Skeletal muscle satellite cell (primary cell): Measurements from ENCODE around the gene GADL1.

ENCODE experiments used
- H3K27me3 ChIP-seq: 2 replicates; pipeline ENCODE4 v1.7.0; 2013; ENCODE audit warnings: low read length; ENCODE audit not compliant: control insufficient read depth, insufficient read depth
- H3K36me3 ChIP-seq: 2 replicates; pipeline ENCODE4 v1.7.0; 2013; ENCODE audit warnings: mild to moderate bottlenecking, control low read depth, low read length; ENCODE audit not compliant: insufficient read depth
- H3K4me1 ChIP-seq: 2 replicates; pipeline ENCODE4 v1.7.0; 2013; ENCODE audit warnings: low read length; ENCODE audit not compliant: control insufficient read depth, insufficient read depth
- H3K4me2 ChIP-seq: 2 replicates; pipeline ENCODE4 v1.7.0; 2013; ENCODE audit warnings: mild to moderate bottlenecking, low read length
- H3K4me3 ChIP-seq: 2 replicates; pipeline ENCODE4 v1.7.0; 2013; ENCODE audit warnings: low read length
- H3K9ac ChIP-seq: 2 replicates; pipeline ENCODE4 v1.7.0; 2013; ENCODE audit warnings: mild to moderate bottlenecking, low read depth, low read length, moderate library complexity
- H3K9me3 ChIP-seq: replicated peaks from 2 replicates; pipeline ENCODE4 v1.7.0; 2013; ENCODE audit warnings: mild to moderate bottlenecking, control low read depth, low read length

The GADL1 gene

DNA sequence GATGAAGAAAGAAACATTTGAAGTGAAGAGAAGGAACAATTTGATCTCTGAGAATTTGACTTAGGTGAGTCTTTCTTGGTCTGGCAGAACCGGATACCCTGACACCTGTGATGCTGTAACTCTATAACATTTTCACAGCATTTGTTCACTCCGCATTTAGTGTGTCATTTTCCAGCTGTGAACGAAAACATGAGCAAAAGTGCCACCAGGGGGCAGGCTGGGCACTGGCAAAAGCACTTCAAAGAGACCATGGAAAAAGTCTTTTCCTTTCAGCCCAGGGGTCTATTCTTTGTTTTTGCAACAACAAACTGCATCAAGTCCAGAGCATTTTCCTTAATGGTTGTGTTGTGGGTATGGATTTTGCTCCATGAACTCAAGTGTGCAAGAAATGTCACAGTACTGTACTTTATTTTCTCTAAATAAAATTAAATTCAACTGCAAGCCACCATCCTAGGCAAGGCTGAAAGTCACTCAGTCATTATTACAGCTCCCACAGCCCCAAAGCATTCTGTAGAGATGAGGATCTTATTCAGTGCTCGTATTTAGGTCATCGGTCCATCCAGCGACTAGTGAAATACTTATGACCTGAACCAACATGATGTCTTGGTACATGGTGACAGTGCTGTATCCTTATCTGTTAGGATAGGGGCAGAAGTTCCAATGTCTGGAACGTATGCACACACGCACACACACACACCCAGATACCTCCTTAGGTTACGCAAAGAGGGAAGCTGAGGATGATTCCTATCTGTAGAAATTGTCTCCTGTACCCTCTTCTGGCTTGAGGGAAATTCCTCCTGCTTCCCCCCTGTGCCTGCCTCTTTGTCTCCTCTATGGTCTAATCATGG, 125.5 kb downstream of the GADL1 start:
- Histone ChIP-seq H3K4me1 (peaks cover 16% of the 10 kb centered on the region), H3K9ac (no peak overlapping the region), H3K27me3 (no peaks in the 10 kb centered on the region), H3K36me3 (no peaks in the 10 kb centered on the region), H3K9me3 (no peaks in the 10 kb centered on the region), H3K4me2 (no peak overlapping the region), H3K4me3 (no peak overlapping the region)

- H3K9ac ChIP-seq: no peak overlapping the region
- no peak overlapping the region for H3K4me3 ChIP-seq
- peaks cover 16% of the 10 kb centered on the region for H3K4me1 ChIP-seq
- no peaks in the 10 kb centered on the region for H3K27me3 ChIP-seq
- H3K36me3 ChIP-seq: no peaks in the 10 kb centered on the region
- no peaks in the 10 kb centered on the region for H3K9me3 ChIP-seq
- no peak overlapping the region for H3K4me2 ChIP-seq
Observed at GRCh38 chr3:30768046-30768445, 126.4 kb downstream of the GADL1 start.

DNA sequence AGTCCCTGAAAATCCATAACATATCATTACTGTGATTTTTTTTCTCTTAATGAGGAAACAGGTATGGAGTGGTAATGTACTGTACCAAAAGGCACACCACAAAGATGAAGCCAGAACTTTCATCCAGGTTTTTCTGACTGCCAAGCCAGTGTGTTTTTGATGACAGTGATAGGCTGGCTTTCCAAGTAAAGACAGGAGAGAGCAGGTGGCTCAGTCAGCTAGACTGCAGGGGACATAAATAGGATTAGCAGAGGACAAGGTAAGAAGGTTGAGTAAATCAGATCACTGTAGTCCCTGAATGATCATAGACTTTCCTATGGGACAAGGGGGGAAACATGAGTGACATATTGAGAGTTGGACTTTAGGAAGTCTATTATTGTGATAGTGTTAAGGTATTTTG, 127.9 kb downstream of the GADL1 start:
- H3K27me3 ChIP-seq: no peaks in the 10 kb centered on the region
- H3K4me2 ChIP-seq: no peak overlapping the region
- H3K4me1 ChIP-seq: peaks cover 16% of the 10 kb centered on the region
- no peaks in the 10 kb centered on the region for H3K36me3 ChIP-seq
- no peak overlapping the region for H3K9ac ChIP-seq
- H3K4me3 ChIP-seq: no peak overlapping the region
- no peaks in the 10 kb centered on the region for H3K9me3 ChIP-seq

- H3K4me2 ChIP-seq: no peak overlapping the region
- no peak overlapping the region for H3K9ac ChIP-seq
- H3K9me3 ChIP-seq: no peaks in the 10 kb centered on the region
- H3K4me3 ChIP-seq: no peak overlapping the region
- H3K27me3 ChIP-seq: no peaks in the 10 kb centered on the region
- no peaks in the 10 kb centered on the region for H3K36me3 ChIP-seq
- H3K4me1 ChIP-seq: peaks cover 3% of the 10 kb centered on the region
Observed at GRCh38 chr3:30764891-30765290, 129.6 kb downstream of the GADL1 start.

- Histone ChIP-seq H3K4me1 (no peaks in the 10 kb centered on the region), H3K9ac (no peak overlapping the region), H3K36me3 (no peaks in the 10 kb centered on the region), H3K4me2 (no peak overlapping the region), H3K27me3 (no peaks in the 10 kb centered on the region), H3K9me3 (no peaks in the 10 kb centered on the region), H3K4me3 (no peak overlapping the region)
Observed at GRCh38 chr3:30764281-30764680, 130.2 kb downstream of the GADL1 start.

DNA sequence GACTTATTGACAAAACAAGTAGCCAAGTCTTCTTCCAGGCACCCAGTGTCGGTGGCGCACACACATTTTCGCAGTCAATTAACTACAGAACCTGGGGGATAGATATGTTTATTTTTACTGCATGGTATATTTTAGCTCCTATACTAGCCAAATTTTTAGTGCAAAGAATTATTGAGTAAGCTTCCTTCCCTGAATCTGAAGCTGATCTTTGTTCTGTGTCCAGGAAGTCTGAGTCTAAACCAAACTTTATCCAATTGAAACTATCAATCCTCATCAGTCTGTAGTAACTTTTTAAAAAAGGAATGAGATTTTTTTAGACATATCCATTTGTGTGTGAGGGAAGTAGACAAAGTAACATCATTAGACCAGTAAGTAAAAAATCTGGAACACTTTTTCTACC, 133.1 kb downstream of the GADL1 start:
- Histone ChIP-seq H3K4me2 (no peak overlapping the region), H3K9ac (no peak overlapping the region), H3K4me3 (no peak overlapping the region), H3K9me3 (no peaks in the 10 kb centered on the region), H3K4me1 (no peaks in the 10 kb centered on the region), H3K27me3 (no peaks in the 10 kb centered on the region), H3K36me3 (no peaks in the 10 kb centered on the region)

GRCh38 chr3:30760737-30761136, 133.7 kb downstream of the GADL1 start:
- Histone ChIP-seq H3K36me3 (no peaks in the 10 kb centered on the region), H3K27me3 (no peaks in the 10 kb centered on the region), H3K4me1 (no peaks in the 10 kb centered on the region), H3K4me2 (no peak overlapping the region), H3K9ac (no peak overlapping the region), H3K9me3 (no peaks in the 10 kb centered on the region), H3K4me3 (no peak overlapping the region)

DNA sequence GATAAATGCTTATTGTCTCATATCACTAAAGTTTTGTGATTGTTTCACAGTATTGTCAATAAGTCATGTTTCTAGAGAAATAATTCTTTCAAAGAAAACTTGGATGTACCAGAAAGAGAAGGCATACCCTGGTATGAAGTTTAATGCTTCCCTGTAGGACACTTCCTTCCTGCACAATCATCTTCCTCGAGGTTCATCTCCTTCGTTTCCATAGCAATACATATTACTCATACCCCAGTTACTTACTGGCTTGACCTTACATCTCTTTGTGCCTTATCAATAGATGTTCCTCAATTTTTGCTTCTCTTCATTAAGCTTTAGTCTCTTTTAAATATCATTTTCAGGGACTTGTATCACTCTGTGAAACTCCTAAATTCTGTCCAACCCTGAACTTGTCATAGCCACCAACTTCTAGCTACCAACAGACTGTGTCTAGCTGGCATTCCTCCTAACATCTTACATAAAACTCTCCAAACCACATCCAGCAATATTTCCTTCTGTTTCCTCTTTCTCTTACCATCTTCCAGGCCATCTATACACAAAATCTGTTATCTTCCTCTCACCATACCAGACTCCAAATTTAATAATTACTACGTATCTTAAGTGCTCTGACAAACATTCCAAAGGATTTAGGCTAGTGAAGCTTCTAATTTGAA, 134.3 kb downstream of the GADL1 start:
- Histone ChIP-seq H3K36me3 (no peaks in the 10 kb centered on the region), H3K4me2 (no peak overlapping the region), H3K9ac (no peak overlapping the region), H3K27me3 (no peaks in the 10 kb centered on the region), H3K4me1 (no peaks in the 10 kb centered on the region), H3K9me3 (no peaks in the 10 kb centered on the region), H3K4me3 (no peak overlapping the region)

DNA sequence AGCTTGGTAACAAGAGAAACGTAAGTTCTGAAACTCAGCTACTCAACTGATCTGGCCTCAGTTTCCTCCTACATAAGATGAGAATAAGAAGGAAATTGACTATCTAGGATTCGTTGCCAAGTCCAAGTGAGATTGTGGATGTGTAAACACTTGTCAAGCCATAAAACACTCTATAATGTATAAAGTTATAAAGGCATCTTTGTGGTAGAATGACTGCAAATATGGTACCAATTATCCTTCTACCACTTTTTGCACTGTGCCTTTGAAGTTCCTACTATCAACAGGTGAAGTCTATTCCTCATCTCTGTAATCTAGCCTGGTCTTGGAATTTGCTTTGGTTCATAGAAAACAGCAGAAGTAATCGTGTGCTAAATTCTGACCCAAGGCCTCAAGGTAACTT, 138.2 kb downstream of the GADL1 start:
- H3K36me3 ChIP-seq: no peaks in the 10 kb centered on the region

DNA sequence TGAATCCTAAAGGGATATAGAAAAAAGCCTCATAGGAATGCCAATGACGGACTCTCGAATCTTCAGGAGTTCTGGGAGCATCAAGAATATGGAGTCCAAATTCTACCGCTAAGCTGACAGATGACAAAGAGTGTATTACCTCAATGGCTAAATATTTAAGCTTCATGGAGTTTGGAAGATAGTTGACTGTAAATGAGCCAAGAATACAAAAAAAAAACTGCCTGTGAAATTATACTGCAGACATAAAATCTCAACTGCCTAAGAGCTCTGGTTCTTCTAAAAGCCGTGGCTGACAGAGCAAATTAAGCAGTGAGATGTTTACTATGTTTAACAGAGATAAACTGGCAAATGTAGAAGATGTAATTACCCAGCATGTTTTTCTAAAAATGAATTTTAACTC, 140.0 kb downstream of the GADL1 start:
- Histone ChIP-seq H3K9ac (no peak overlapping the region), H3K27me3 (no peaks in the 10 kb centered on the region), H3K4me1 (peaks cover 10% of the 10 kb centered on the region), H3K4me2 (no peak overlapping the region), H3K4me3 (no peak overlapping the region), H3K9me3 (no peaks in the 10 kb centered on the region), H3K36me3 (no peaks in the 10 kb centered on the region)

More for the DNA sequence above, 138.2 kb downstream of the GADL1 start:
- Histone ChIP-seq H3K4me1 (peaks cover 8% of the 10 kb centered on the region), H3K27me3 (no peaks in the 10 kb centered on the region), H3K4me3 (no peak overlapping the region), H3K4me2 (no peak overlapping the region), H3K9ac (no peak overlapping the region), H3K9me3 (no peaks in the 10 kb centered on the region)

DNA sequence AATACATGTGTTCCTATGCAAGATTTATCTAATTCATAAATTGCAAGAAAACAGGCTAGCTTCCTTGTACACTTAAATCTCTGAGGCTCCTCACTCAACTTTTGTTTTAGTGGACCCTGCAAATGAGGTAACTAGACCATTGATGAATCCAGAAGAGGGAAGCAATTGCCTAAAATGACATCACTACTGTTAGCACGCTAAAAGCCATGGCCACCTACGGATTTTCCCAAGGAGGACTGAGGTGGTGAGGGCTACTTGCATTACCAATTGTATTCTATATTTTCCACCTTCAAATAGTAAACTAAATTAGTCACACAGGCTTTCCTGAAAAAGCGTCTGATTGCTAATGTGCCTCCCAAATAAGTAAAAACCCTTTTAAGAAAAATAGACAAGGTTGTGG, 140.7 kb downstream of the GADL1 start:
- Histone ChIP-seq H3K9me3 (no peaks in the 10 kb centered on the region), H3K9ac (no peak overlapping the region)

GRCh38 chr3:30752970-30753369, 141.5 kb downstream of the GADL1 start:
- no peak overlapping the region for H3K4me3 ChIP-seq
- no peaks in the 10 kb centered on the region for H3K9me3 ChIP-seq
- H3K4me1 ChIP-seq: peaks cover 17% of the 10 kb centered on the region
- H3K27me3 ChIP-seq: no peaks in the 10 kb centered on the region
- no peaks in the 10 kb centered on the region for H3K36me3 ChIP-seq
- no peak overlapping the region for H3K9ac ChIP-seq
- no peak overlapping the region for H3K4me2 ChIP-seq

More for the DNA sequence above, 140.7 kb downstream of the GADL1 start:
- no peak overlapping the region for H3K4me3 ChIP-seq
- H3K27me3 ChIP-seq: no peaks in the 10 kb centered on the region
- H3K4me1 ChIP-seq: peaks cover 16% of the 10 kb centered on the region
- H3K4me2 ChIP-seq: no peak overlapping the region
- H3K36me3 ChIP-seq: no peaks in the 10 kb centered on the region
